ENCODE measurements around the gene HMSD. TPM values are rescaled to one million over a fixed set of nuclear protein-coding genes. Genes with fewer than 3 reads are reported as not detected.

The HMSD gene
- total RNA-seq, 1 experiment from 2014 or later: 58.1 TPM

- Histone ChIP-seq H3K4me1 (ENCODE audit: insufficient read depth, low read length, poor library complexity, severe bottlenecking) (no peaks in the 10 kb centered on the region), H3K4me3 (ENCODE audit: low read depth, low read length, poor library complexity, severe bottlenecking) (no peak overlapping the region), H3K36me3 (ENCODE audit: insufficient read depth, low read length, poor library complexity, severe bottlenecking) (no peaks in the 10 kb centered on the region), H3K27me3 (replicated peaks; ENCODE audit: insufficient read depth, low read depth, low read length, poor library complexity) (no peaks in the 10 kb centered on the region), H3K27ac (ENCODE audit: low read depth, low read length, poor library complexity, severe bottlenecking) (no peak overlapping the region), H3K9me3 (ENCODE audit: low read depth, low read length, poor library complexity, severe bottlenecking) (no peaks in the 10 kb centered on the region)
- intact Hi-C loops (cut with micrococcal nuclease; ENCODE audit: unreplicated experiment): no loop called here
- ChIA-PET POLR2A (ENCODE audit: low non-redundant PET) (no interaction called here), CTCF (no interaction called here)
- TF ChIP-seq CTCF (conservative IDR thresholded peaks at IDR 0.05; ENCODE audit: low read depth, low read length) (no peak), EZH2 (IDR thresholded peaks at IDR 0.05; ENCODE audit: borderline replicate concordance, low read depth, low read length, poor library complexity, severe bottlenecking) (no peak)
- no peak for DNase-seq (ENCODE audit: low spot score)
- BruUV-seq (replicated peaks): no TSS peak
Observed at GRCh38 chr18:63987743-63988142, 38.6 kb downstream of the HMSD start.

DNA sequence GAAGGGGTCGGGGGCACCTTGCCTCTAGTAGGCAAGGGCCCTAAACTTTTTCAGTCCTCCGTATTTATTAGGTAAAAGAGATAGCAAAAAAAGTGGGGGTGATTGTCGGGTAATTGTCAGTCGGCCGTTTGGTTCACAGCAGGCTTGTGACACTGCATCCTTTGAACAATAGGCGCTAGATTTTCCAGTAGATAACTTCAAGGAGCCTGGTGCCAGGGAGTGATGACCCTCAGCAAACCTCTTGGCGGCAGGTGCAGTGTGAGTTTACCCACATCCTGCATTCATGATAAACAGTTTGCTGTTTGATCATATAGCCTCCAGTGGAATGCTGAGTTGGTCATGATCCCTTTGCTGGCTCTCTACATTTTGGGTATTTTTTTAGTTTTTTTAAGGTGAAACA is 43.6 kb downstream of the HMSD start:
- Histone ChIP-seq H3K4me3 (ENCODE audit: low read depth, low read length, poor library complexity, severe bottlenecking) (no peak overlapping the region), H3K9me3 (ENCODE audit: low read depth, low read length, poor library complexity, severe bottlenecking) (peaks cover 9% of the 10 kb centered on the region), H3K4me1 (ENCODE audit: insufficient read depth, low read length, poor library complexity, severe bottlenecking) (no peaks in the 10 kb centered on the region), H3K27ac (ENCODE audit: low read depth, low read length, poor library complexity, severe bottlenecking) (no peak overlapping the region), H3K27me3 (replicated peaks; ENCODE audit: insufficient read depth, low read depth, low read length, poor library complexity) (no peaks in the 10 kb centered on the region), H3K36me3 (ENCODE audit: insufficient read depth, low read length, poor library complexity, severe bottlenecking) (no peaks in the 10 kb centered on the region)
- ChIA-PET POLR2A (ENCODE audit: low non-redundant PET) (no interaction called here), CTCF (no interaction called here)
- intact Hi-C loops (cut with micrococcal nuclease; ENCODE audit: unreplicated experiment): no loop called here
- BruUV-seq (replicated peaks): no TSS peak
- TF ChIP-seq CTCF (conservative IDR thresholded peaks at IDR 0.05; ENCODE audit: low read depth, low read length) (no peak), EZH2 (IDR thresholded peaks at IDR 0.05; ENCODE audit: borderline replicate concordance, low read depth, low read length, poor library complexity, severe bottlenecking) (no peak)
- DNase-seq (ENCODE audit: low spot score): no peak

- DNase-seq (ENCODE audit: low spot score): peak; percentile 71
- Histone ChIP-seq H3K4me3 (ENCODE audit: low read depth, low read length, poor library complexity, severe bottlenecking) (no peak overlapping the region), H3K9me3 (ENCODE audit: low read depth, low read length, poor library complexity, severe bottlenecking) (peaks cover 9% of the 10 kb centered on the region), H3K36me3 (ENCODE audit: insufficient read depth, low read length, poor library complexity, severe bottlenecking) (no peaks in the 10 kb centered on the region), H3K27me3 (replicated peaks; ENCODE audit: insufficient read depth, low read depth, low read length, poor library complexity) (no peaks in the 10 kb centered on the region), H3K27ac (ENCODE audit: low read depth, low read length, poor library complexity, severe bottlenecking) (no peak overlapping the region), H3K4me1 (ENCODE audit: insufficient read depth, low read length, poor library complexity, severe bottlenecking) (no peaks in the 10 kb centered on the region)
- no TSS peak for BruUV-seq (replicated peaks)
- intact Hi-C loops (cut with micrococcal nuclease; ENCODE audit: unreplicated experiment): loop anchor here (1.0 kb wide), 1 partner anchor 104 kb away; no protein-coding TSS in a partner anchor
- TF ChIP-seq CTCF (conservative IDR thresholded peaks at IDR 0.05; ENCODE audit: low read depth, low read length) (peak; percentile 90), EZH2 (IDR thresholded peaks at IDR 0.05; ENCODE audit: borderline replicate concordance, low read depth, low read length, poor library complexity, severe bottlenecking) (no peak)
- CTCF ChIA-PET: interaction anchor here (0.6 to 1.2 kb wide), 2 partner anchors 10 to 20 kb away, joined by 4 read pairs; no protein-coding TSS in a partner anchor
- POLR2A ChIA-PET (ENCODE audit: low non-redundant PET): no interaction called here
Observed at GRCh38 chr18:63994783-63995399, 45.8 kb downstream of the HMSD start.
